A549 (cell line): ENCODE data around the gene OCA2.

ENCODE experiments used
- BCL3 ChIP-seq: fragments of >200 bp; sonication (Bioruptor Twin); formaldehyde crosslinking; IDR thresholded peaks from 3 replicates; pipeline ENCODE4 v1.6.1; 2016
- CTCF ChIP-seq: fragments of >200 bp; sonication (Bioruptor Twin); formaldehyde crosslinking; IDR thresholded peaks from 3 replicates; pipeline ENCODE4 v1.5.1; 2016
- MAFK ChIP-seq: fragments of 450-650 bp; IDR thresholded peaks from 2 replicates; pipeline ENCODE4 v1.6.1; 2014; ENCODE audit not compliant: partially characterized antibody
- POLR2A ChIP-seq: IDR thresholded peaks from 2 replicates; pipeline ENCODE4 v1.6.1; 2012; ENCODE audit warnings: mild to moderate bottlenecking, low read length
- RFX5 ChIP-seq: fragments of 450-650 bp; IDR thresholded peaks from 2 replicates; pipeline ENCODE4 v1.7.1; 2014; ENCODE audit warnings: antibody characterized with exemption, mild to moderate bottlenecking, moderate library complexity

- TF ChIP-seq POLR2A, result no peak
- no peak for TF ChIP-seq MAFK
- no peak for TF ChIP-seq CTCF
- no peak for TF ChIP-seq RFX5
- TF ChIP-seq BCL3, result no peak
Observed at GRCh38 chr15:28058082-28058481, 41.0 kb downstream of the OCA2 start.
